GM18870 (cell line): ENCODE results near the gene GMPR.
"Not testable (repeated sequence)": the region's sequence is repeated elsewhere in the genome, so short reads cannot be mapped to it uniquely, and the experiment has no call there.

Source experiments
- ATAC-seq: cut with Tn5 transposase; IDR thresholded peaks from one replicate; pipeline ENCODE4 v1.9.1; 2021; ENCODE audit warnings: moderate library complexity; ENCODE audit not compliant: unreplicated experiment

GMPR gene

GRCh38 chr6:16225062-16225731, 13.2 kb upstream of the GMPR start:
- ATAC-seq: not testable (repeated sequence)

GRCh38 chr6:16226117-16227047, 12.0 kb upstream of the GMPR start:
- not testable (repeated sequence) for ATAC-seq

GRCh38 chr6:16227048-16227562, 11.3 kb upstream of the GMPR start:
- no peak for ATAC-seq

GRCh38 chr6:16227605-16228004, 10.8 kb upstream of the GMPR start:
- ATAC-seq: no peak

GRCh38 chr6:16228043-16228442, 10.3 kb upstream of the GMPR start:
- ATAC-seq: no peak

GRCh38 chr6:16228709-16229665, 9.4 kb upstream of the GMPR start:
- no peak for ATAC-seq

- no peak for ATAC-seq
Observed at GRCh38 chr6:16229700-16230099, 8.7 kb upstream of the GMPR start.

GRCh38 chr6:16230953-16231352, 7.4 kb upstream of the GMPR start:
- ATAC-seq: no peak

GRCh38 chr6:16232086-16232485, 6.3 kb upstream of the GMPR start:
- no peak for ATAC-seq

- no peak for ATAC-seq
Observed at GRCh38 chr6:16236009-16236501, 2.3 kb upstream of the GMPR start.

- peak; percentile 56 for ATAC-seq
Observed at GRCh38 chr6:16236631-16237199, 1.7 kb upstream of the GMPR start.

GRCh38 chr6:16237242-16237641, 1.1 kb upstream of the GMPR start:
- ATAC-seq: no peak

- ATAC-seq: no peak
Observed at GRCh38 chr6:16238963-16239797, 793 bp downstream of the GMPR start.

- no peak for ATAC-seq
Observed at GRCh38 chr6:16239798-16240123, 1.4 kb downstream of the GMPR start.

- no peak for ATAC-seq
Observed at GRCh38 chr6:16240589-16241320, 2.4 kb downstream of the GMPR start.

- ATAC-seq: no peak
Observed at GRCh38 chr6:16241321-16241689, 2.9 kb downstream of the GMPR start.

GRCh38 chr6:16243055-16243454, 4.7 kb downstream of the GMPR start:
- no peak for ATAC-seq

- ATAC-seq: no peak
Observed at GRCh38 chr6:16243664-16244063, 5.3 kb downstream of the GMPR start.

GRCh38 chr6:16244446-16244845, 6.1 kb downstream of the GMPR start:
- ATAC-seq: no peak
